HAP-1 (cell line): ENCODE data around the gene RTN4R.

ENCODE experiments used
- DNase-seq, 2 experiments: peaks; one replicate each; pipeline ENCODE4 v3.0.0-alpha.2; 2016 to 2020; ENCODE audit warnings: low spot score in 2 of 2
- H3K27me3 ChIP-seq: fragments of 250-450 bp; sonication (Bioruptor Pico); 2 replicates; pipeline ENCODE4 v1.5.1; 2020; ENCODE audit warnings: low read depth, mild to moderate bottlenecking, moderate library complexity
- H3K36me3 ChIP-seq: fragments of 250-450 bp; sonication (Bioruptor Pico); replicated peaks from 2 replicates; pipeline ENCODE4 v1.5.1; 2020; ENCODE audit warnings: mild to moderate bottlenecking
- H3K4me1 ChIP-seq: fragments of 250-450 bp; sonication (Bioruptor Pico); 2 replicates; pipeline ENCODE4 v1.5.1; 2020; ENCODE audit warnings: mild to moderate bottlenecking
- H3K4me3 ChIP-seq: fragments of 250-450 bp; sonication (Bioruptor Pico); 2 replicates; pipeline ENCODE4 v1.5.1; 2020; ENCODE audit warnings: mild to moderate bottlenecking, moderate library complexity
- H3K9me3 ChIP-seq: fragments of 250-450 bp; sonication (Bioruptor Pico); 2 replicates; pipeline ENCODE4 v1.5.1; 2020; ENCODE audit warnings: mild to moderate bottlenecking, moderate library complexity
- in situ Hi-C: fragments of 300-500 bp; cut with MboI; formaldehyde crosslinking; loops from 3 replicates; pipeline ENCODE4 v1.14.3; 2020; ENCODE audit warnings: low sequenced_read_pairs, inconsistent platforms, mixed read lengths

RTN4R gene

GRCh38 chr22:20219667-20220628 lies 48.2 kb downstream of the RTN4R start:
- in situ Hi-C loops = no loop called here
- H3K27me3 ChIP-seq = no peaks in the 10 kb centered on the region
- peak in 1 of 2 experiments; percentile 45 for DNase-seq

GRCh38 chr22:20218987-20219386 lies 49.1 kb downstream of the RTN4R start:
- Histone ChIP-seq H3K4me1 (no peaks in the 10 kb centered on the region), H3K36me3 (no peaks in the 10 kb centered on the region), H3K27me3 (no peaks in the 10 kb centered on the region), H3K4me3 (no peak overlapping the region), H3K9me3 (no peaks in the 10 kb centered on the region)
- DNase-seq = no peak
- in situ Hi-C loops = no loop called here

More at GRCh38 chr22:20219667-20220628, 48.2 kb downstream of the RTN4R start:
- Histone ChIP-seq H3K9me3 (no peaks in the 10 kb centered on the region), H3K4me3 (no peak overlapping the region), H3K36me3 (no peaks in the 10 kb centered on the region), H3K4me1 (no peaks in the 10 kb centered on the region)

DNA sequence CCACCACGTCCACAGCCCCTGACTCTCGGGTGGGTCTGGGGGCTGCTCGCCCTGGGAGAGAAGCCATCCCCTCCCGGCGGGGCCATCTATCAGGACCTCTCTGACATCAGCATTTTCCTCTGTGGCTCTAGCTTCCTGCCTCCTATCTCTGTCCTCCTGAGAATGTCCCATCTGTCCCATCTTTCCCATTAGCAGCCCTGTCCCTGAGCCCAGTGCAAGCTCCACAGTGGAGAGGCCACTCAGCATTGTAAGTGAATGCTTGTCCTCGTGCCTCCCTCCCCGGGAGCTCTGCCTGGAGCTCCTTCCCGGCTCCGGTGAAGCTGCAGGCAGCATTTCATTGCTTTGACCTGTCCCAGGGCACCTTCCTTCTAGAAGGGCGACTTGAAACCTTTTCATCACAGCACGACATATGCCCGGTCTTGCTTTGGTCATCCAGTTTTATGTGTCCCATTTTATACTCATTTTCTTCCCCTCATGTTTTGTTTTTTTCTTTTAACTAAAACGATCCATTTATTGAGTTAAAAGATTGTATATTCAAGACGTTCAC lies 49.7 kb downstream of the RTN4R start:
- Histone ChIP-seq H3K9me3 (no peaks in the 10 kb centered on the region), H3K4me3 (no peak overlapping the region), H3K4me1 (no peaks in the 10 kb centered on the region), H3K27me3 (no peaks in the 10 kb centered on the region), H3K36me3 (no peaks in the 10 kb centered on the region)
- in situ Hi-C loops = no loop called here
- DNase-seq = no peak

GRCh38 chr22:20217563-20217962 lies 50.6 kb downstream of the RTN4R start:
- no peaks in the 10 kb centered on the region for H3K27me3 ChIP-seq
- no peak overlapping the region for H3K4me3 ChIP-seq
- no peaks in the 10 kb centered on the region for H3K4me1 ChIP-seq
- H3K9me3 ChIP-seq = no peaks in the 10 kb centered on the region
- in situ Hi-C loops = no loop called here
- DNase-seq = no peak
- no peaks in the 10 kb centered on the region for H3K36me3 ChIP-seq

- no peaks in the 10 kb centered on the region for H3K9me3 ChIP-seq
- no peak for DNase-seq
- H3K36me3 ChIP-seq = no peaks in the 10 kb centered on the region
- no peaks in the 10 kb centered on the region for H3K27me3 ChIP-seq
- in situ Hi-C loops = no loop called here
- no peak overlapping the region for H3K4me3 ChIP-seq
- H3K4me1 ChIP-seq = no peaks in the 10 kb centered on the region
These were observed 51.1 kb downstream of the RTN4R start for GRCh38 chr22:20216863-20217499.

GRCh38 chr22:20215742-20216141 lies 52.4 kb downstream of the RTN4R start:
- Histone ChIP-seq H3K27me3 (no peaks in the 10 kb centered on the region), H3K4me3 (no peak overlapping the region), H3K4me1 (no peaks in the 10 kb centered on the region), H3K36me3 (no peaks in the 10 kb centered on the region), H3K9me3 (no peaks in the 10 kb centered on the region)
- DNase-seq = no peak
- in situ Hi-C loops = no loop called here

GRCh38 chr22:20214853-20215252 lies 53.3 kb downstream of the RTN4R start:
- Histone ChIP-seq H3K4me3 (no peak overlapping the region), H3K27me3 (no peaks in the 10 kb centered on the region), H3K4me1 (no peaks in the 10 kb centered on the region), H3K9me3 (no peaks in the 10 kb centered on the region), H3K36me3 (no peaks in the 10 kb centered on the region)
- no peak for DNase-seq
- in situ Hi-C loops = no loop called here

GRCh38 chr22:20213833-20214708 lies 54.0 kb downstream of the RTN4R start:
- H3K9me3 ChIP-seq = no peaks in the 10 kb centered on the region
- no peaks in the 10 kb centered on the region for H3K4me1 ChIP-seq
- H3K36me3 ChIP-seq = no peaks in the 10 kb centered on the region
- H3K27me3 ChIP-seq = no peaks in the 10 kb centered on the region
- DNase-seq = no peak
- H3K4me3 ChIP-seq = no peak overlapping the region
- in situ Hi-C loops = no loop called here

GRCh38 chr22:20212754-20213699 lies 55.1 kb downstream of the RTN4R start:
- Histone ChIP-seq H3K4me3 (no peak overlapping the region), H3K36me3 (no peaks in the 10 kb centered on the region), H3K4me1 (no peaks in the 10 kb centered on the region), H3K9me3 (no peaks in the 10 kb centered on the region), H3K27me3 (no peaks in the 10 kb centered on the region)
- in situ Hi-C loops = no loop called here
- DNase-seq = no peak

DNA sequence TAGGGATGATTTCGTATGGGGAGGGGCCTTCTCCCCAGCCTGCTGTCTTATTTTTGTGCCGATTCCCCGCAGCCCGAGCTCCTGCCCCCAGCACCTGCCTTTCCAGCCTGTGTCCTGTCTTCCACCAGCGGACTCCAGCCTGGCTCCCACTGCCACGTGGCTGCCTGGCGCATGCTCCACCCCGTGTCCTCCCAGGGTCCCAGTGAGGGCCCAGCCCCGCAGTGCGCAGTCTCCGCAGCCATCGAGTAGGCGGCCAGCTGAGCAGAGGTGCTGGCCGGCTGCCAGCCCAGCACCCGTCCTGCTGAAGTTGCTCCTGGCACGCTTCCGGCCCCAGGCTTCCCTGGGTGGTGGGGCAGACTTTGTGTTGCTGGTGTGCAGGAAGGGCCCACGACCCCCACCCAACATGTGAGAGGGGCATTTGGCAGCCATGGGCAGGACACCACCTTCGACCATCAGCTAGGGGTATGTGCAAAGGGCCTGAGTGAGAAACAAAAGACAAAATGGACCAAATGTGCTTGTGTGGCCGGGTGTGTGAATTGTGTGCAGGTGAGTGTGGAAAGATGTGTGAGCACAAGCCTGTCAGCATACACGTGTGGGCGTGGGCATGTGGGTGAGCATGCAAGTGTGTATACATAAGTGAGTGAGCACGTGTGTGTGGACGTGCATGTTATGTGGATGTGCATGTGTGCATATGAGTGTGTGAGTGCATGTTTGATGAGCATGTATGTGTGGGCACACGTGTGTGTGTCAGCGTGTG lies 55.9 kb downstream of the RTN4R start:
- H3K9me3 ChIP-seq = no peaks in the 10 kb centered on the region
- peaks cover 2% of the 10 kb centered on the region; the same call in 1 of the 2 replicates for H3K4me1 ChIP-seq
- H3K4me3 ChIP-seq = no peak overlapping the region
- H3K36me3 ChIP-seq = no peaks in the 10 kb centered on the region
- H3K27me3 ChIP-seq = no peaks in the 10 kb centered on the region
- DNase-seq = no peak
- in situ Hi-C loops = no loop called here

DNA sequence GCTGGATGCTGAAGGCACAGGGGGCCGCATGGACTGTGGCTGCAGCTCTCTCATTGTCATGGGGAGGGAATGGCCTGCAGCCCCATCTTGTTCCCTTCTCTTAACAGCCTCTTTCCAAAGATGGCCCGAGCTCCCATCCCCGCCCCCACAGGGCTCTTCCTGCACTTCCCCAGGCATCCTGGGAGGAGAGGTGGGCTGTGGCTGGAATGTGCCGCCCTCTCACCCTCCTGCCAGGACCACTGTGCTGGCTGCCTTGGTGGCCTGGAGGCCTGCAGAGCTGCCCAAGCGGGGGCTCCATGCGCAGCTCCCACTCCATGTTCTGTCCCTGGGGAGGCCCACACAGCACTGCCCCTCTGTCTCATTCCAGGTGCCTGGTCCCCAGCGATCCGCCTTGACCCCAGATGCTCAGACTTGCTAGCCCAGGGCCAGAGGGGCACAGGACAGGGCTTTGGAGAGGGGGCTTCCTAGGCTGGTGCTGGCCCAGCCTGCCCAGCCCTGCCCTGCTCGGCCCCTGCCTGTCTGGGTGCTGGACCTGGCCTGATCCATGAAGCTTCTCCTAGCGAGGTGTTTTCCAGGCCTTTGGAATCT lies 56.6 kb downstream of the RTN4R start:
- no peak for DNase-seq
- Histone ChIP-seq H3K36me3 (no peaks in the 10 kb centered on the region), H3K4me3 (no peak overlapping the region), H3K9me3 (no peaks in the 10 kb centered on the region), H3K27me3 (no peaks in the 10 kb centered on the region), H3K4me1 (peaks cover 6% of the 10 kb centered on the region; the same call in 1 of the 2 replicates)
- in situ Hi-C loops = no loop called here
